ENCODE data around the gene B4GALT3. TPM values are rescaled to one million over a fixed set of nuclear protein-coding genes. Genes with fewer than 3 reads are reported as not detected.
A peak's percentile ranks its signal among the peaks of the same experiment; 100 is the strongest.

The B4GALT3 gene
- total and polyA plus RNA-seq, 2 of the 8 experiments (the other 6 are each of a cell fraction or from before 2014, with no cell fraction given): 42.3 to 43.0 TPM

GRCh38 chr1:161153682-161154337, 23.5 kb downstream of the B4GALT3 start, which contains the start of gene UFC1:
Gene UFC1 (plus strand): TSS chr1:161153978. CDS start chr1:161153998, 20 bp downstream.
- Histone ChIP-seq H3K79me2 (ENCODE audit: control insufficient read depth in 1 of 2, insufficient read depth in 2 of 2, low read length in 2 of 2) (no peaks in the 10 kb centered on the region), H3K4ac (replicated peaks; ENCODE audit: insufficient read length, low read depth, low read length) (peak within 1 kb of the TSS; percentile 81), H3K23ac (ENCODE audit: insufficient read length) (no peak within 1 kb of the TSS), H3K14ac (ENCODE audit: insufficient read length) (peak within 1 kb of the TSS; percentile 50), H2AK5ac (ENCODE audit: low read depth, low read length) (peak within 1 kb of the TSS; percentile 75; the same call in 1 of the 2 replicates), H2BK15ac (ENCODE audit: low read length) (peak within 1 kb of the TSS; percentile 88; the same call in 1 of the 2 replicates), H3K79me1 (ENCODE audit: low read depth, low read length) (no peaks in the 10 kb centered on the region), H3K27ac (ENCODE audit: low read depth, low read length) (peak within 1 kb of the TSS; percentile 98), H4K20me1 (replicated peaks in 1 of 2; ENCODE audit: control insufficient read depth in 1 of 2, insufficient read depth in 2 of 2, low read length in 2 of 2) (no peaks in the 10 kb centered on the region), H3K36me3 (ENCODE audit: control insufficient read depth in 2 of 4, insufficient read depth in 4 of 4, low read length in 3 of 4) (peaks cover 2 to 10% (median 6%) of the 10 kb centered on the region in 4 experiments; a peak in 5 of 8 replicates), H3K9ac (replicated peaks in 1 of 4; ENCODE audit: extremely low read depth in 1 of 4, low read depth in 3 of 4, low read length in 3 of 4) (peak within 1 kb of the TSS; percentile 93 to 100 (median 99)), H3K4me3 (ENCODE audit: extremely low read depth in 1 of 4, insufficient read depth in 2 of 4, low read depth in 3 of 4, low read length in 4 of 4) (peak within 1 kb of the TSS; percentile 91 to 99 (median 96)), H3K4me1 (replicated peaks in 1 of 4; ENCODE audit: control insufficient read depth in 3 of 4, insufficient read depth in 4 of 4, low read length in 3 of 4) (peaks cover 0 to 7% (median under 1%) of the 10 kb centered on the region in 4 experiments; a peak in 3 of 7 replicates), H3K4me2 (ENCODE audit: insufficient read depth in 1 of 2, low read depth in 2 of 2, low read length in 2 of 2) (peak within 1 kb of the TSS; percentile 82 to 93), H3K56ac (replicated peaks; ENCODE audit: insufficient read length, low read depth, low read length) (peak within 1 kb of the TSS; percentile 96), H3K27me3 (replicated peaks in 1 of 4; ENCODE audit: control insufficient read depth in 3 of 4, extremely low read depth in 1 of 4, insufficient read depth in 3 of 4, low read length in 3 of 4) (no peaks in the 10 kb centered on the region), H3K9me3 (ENCODE audit: insufficient read depth in 2 of 2, low read depth in 1 of 2, low read length in 1 of 2) (no peaks in the 10 kb centered on the region), H4K91ac (replicated peaks; ENCODE audit: insufficient read length, low read length) (peak within 1 kb of the TSS; percentile 97), H2BK120ac (replicated peaks; ENCODE audit: low read depth, low read length) (peak within 1 kb of the TSS; percentile 94), H3K23me2 (ENCODE audit: low read depth, low read length) (peaks cover 6% of the 10 kb centered on the region; the same call in 1 of the 2 replicates), H2BK20ac (ENCODE audit: low read length) (peak within 1 kb of the TSS; percentile 98; the same call in 1 of the 2 replicates), H4K5ac (ENCODE audit: insufficient read length, low read depth, low read length) (peak within 1 kb of the TSS; percentile 100), H2BK5ac (ENCODE audit: low read depth, low read length) (peak within 1 kb of the TSS; percentile 99), H2AFZ (ENCODE audit: low read length) (peak within 1 kb of the TSS; percentile 98), H2BK12ac (ENCODE audit: low read depth, low read length) (peak within 1 kb of the TSS; percentile 98), H3K18ac (ENCODE audit: extremely low read depth, low read length) (peak within 1 kb of the TSS; percentile 100), H4K8ac (ENCODE audit: extremely low read depth, insufficient read depth, low read length) (peak within 1 kb of the TSS; percentile 99; the same call in 1 of the 2 replicates)
- 2% methylated on average over 33 of the region's 33 CpGs; no CpG with 5 or more reads in 1 of the 2 experiments for WGBS, 2 experiments (ENCODE audit: extremely low coverage in 1 of 2, insufficient coverage in 1 of 2, insufficient read length in 1 of 2, insufficient replicate concordance in 2 of 2, low coverage in 1 of 2, low lambda C conversion rate in 2 of 2, missing lambda C conversion rate in 1 of 2)
- no peak for FAIRE-seq
- DNase-seq (ENCODE audit: low read depth in 1 of 2, low spot score in 2 of 2): peak in 1 of 2 experiments; percentile 80
- CTCF ChIA-PET (ENCODE audit: partially characterized antibody): interaction anchor here (1.0 to 6.8 kb wide), 5 partner anchors 10 to 57 kb away, joined by 3 to 32 read pairs (median 10); partner anchors contain the start of genes DEDD and PPOX
- POLR2A ChIA-PET (ENCODE audit: partially characterized antibody): interaction anchor here (0.7 to 13.6 kb wide), 12 partner anchors 9 to 200 kb away, joined by 3 to 130 read pairs (median 4); partner anchors contain the start of genes ADAMTS4, B4GALT3, DEDD and ITLN2
- no peak for TF ChIP-seq RAD21 (IDR thresholded peaks at IDR 0.05 in 1 of 2, conservative IDR thresholded peaks at IDR 0.05 in 1 of 2; ENCODE audit: low read depth in 2 of 2, low read length in 2 of 2)
- no peak for TF ChIP-seq CEBPB (IDR thresholded peaks at IDR 0.05; ENCODE audit: low read depth, low read length)
- peak; percentile 69 for TF ChIP-seq CREB1 (IDR thresholded peaks at IDR 0.05)
- no peak for TF ChIP-seq CBX5 (IDR thresholded peaks at IDR 0.05; ENCODE audit: low read depth, low read length)
- TF ChIP-seq GTF2F1 (IDR thresholded peaks at IDR 0.05; ENCODE audit: borderline replicate concordance, low read depth, low read length): no peak; the same call in 1 of the 2 replicates
- TF ChIP-seq NANOG (IDR thresholded peaks at IDR 0.05; ENCODE audit: insufficient read depth, low read depth, low read length, poor library complexity, severe bottlenecking): no peak
- TF ChIP-seq JUN (IDR thresholded peaks at IDR 0.05; ENCODE audit: low read depth, low read length): no peak
- TF ChIP-seq CBX8 (IDR thresholded peaks at IDR 0.05; ENCODE audit: borderline replicate concordance, low read depth, low read length): no peak
- peak; percentile 78 for TF ChIP-seq KDM4A (IDR thresholded peaks at IDR 0.05; ENCODE audit: low read depth, low read length, severe bottlenecking)
- no peak for TF ChIP-seq TEAD4 (IDR thresholded peaks at IDR 0.05; ENCODE audit: low read depth, low read length)
- no peak; the same call in 1 of the 2 replicates for TF ChIP-seq KDM5A (IDR thresholded peaks at IDR 0.05; ENCODE audit: low read length)
- peak; percentile 97 for TF ChIP-seq TAF1 (IDR thresholded peaks at IDR 0.05; ENCODE audit: low read depth, low read length)

All from H1 (cell line).